Stimulated activated CD8-positive, alpha-beta memory T cell treated with anti-CD3 and anti-CD28 coated beads, Interleukin-12 subunit alpha, Interleukin-12 subunit beta, amount 100 ng/mL, for 24 hours (primary cell): Measurements from ENCODE around the gene GPR21.

Experiments used
- DNase-seq: peaks from one replicate; pipeline ENCODE4 v3.0.0-alpha.2; 2020; ENCODE audit errors: extremely low read depth

The GPR21 gene

DNA sequence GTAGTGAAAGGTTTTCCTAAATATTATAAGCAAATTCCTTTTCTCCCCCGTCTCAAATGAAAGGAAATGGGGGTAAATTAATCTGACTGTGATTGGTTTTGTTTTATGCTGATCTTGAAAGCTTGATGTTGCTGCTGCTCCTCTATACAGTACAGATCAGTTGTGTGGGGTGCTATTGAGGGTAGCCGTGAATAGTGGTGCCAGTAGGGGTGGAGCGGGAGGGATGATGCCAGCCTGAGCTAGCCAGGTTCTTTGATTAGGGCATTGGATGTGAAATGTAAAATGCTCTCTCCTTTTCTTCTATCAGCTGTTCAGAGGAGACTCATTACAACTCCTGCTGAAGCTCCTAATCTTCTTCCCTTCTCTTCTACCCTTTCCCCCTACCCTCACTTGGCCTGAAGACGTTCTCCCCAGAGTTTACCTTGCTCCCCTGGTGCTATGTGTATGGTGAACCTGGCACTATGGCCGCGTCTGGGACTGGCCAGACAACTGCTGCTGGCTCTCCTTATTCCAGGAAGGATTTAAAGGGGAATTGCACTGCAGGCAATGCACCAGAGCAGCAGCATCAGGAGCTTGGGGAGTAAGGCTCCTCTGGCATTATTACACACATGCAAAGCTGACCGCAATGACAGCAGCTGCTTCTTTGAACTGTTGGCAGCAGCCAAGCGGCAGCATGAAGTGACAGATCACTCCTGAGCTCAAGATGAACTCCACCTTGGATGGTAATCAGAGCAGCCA is 566 bp downstream of the GPR21 start:
- DNase-seq: no peak

DNA sequence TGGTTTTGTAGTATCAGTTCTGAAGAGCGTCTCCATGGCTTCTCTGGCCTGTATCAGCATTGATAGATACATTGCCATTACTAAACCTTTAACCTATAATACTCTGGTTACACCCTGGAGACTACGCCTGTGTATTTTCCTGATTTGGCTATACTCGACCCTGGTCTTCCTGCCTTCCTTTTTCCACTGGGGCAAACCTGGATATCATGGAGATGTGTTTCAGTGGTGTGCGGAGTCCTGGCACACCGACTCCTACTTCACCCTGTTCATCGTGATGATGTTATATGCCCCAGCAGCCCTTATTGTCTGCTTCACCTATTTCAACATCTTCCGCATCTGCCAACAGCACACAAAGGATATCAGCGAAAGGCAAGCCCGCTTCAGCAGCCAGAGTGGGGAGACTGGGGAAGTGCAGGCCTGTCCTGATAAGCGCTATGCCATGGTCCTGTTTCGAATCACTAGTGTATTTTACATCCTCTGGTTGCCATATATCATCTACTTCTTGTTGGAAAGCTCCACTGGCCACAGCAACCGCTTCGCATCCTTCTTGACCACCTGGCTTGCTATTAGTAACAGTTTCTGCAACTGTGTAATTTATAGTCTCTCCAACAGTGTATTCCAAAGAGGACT is 1.5 kb downstream of the GPR21 start:
- no peak for DNase-seq

DNA sequence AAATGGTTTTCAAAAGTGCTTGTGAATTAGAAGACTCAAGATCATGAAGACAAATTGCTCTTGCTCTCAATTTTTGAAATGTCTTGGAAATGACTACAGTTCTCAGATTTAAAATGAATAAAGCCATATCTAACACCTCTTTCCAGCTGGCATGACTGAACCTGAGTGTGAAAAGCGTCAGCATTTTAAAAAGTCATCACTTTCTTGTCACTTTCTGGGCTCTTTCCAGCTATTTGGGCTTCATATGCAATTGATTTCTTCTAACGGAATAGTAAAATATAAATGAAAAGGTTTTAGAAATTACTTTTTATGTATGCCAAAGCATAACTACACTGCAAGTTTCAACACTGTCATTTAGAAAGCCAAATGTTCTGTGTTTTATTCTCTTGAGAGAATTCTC is 2.3 kb downstream of the GPR21 start:
- DNase-seq: no peak

DNA sequence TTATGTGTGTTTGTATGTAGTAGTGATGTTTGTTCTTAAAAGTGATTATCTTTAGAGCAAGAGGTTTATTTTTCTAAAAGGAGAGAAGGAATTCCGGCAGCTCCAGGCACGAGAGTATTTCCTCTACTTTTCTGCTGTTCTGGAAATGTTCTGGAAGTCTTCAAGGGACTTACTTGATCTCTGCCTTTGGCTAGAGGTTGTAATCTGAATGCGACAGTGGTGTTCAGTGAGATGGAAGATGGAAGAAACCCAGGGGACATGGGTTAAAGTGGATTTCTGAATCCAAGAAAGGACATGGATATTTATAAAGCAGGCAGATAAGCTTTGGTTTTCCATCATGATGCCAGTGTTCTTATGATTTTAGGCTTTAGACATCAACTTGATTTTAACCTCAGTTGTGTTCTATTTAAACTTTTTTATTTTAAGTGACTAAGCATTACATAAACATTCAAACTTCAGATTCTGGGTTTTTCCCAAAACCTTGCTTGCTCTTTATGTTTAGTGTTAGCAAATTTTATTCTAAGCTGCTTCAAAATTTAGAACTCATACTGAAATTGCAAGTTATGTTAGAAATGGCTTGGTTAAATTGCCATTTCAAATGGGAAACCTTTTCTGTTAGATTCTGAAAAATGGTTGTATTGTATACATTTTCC is 3.6 kb downstream of the GPR21 start:
- DNase-seq: no peak

DNA sequence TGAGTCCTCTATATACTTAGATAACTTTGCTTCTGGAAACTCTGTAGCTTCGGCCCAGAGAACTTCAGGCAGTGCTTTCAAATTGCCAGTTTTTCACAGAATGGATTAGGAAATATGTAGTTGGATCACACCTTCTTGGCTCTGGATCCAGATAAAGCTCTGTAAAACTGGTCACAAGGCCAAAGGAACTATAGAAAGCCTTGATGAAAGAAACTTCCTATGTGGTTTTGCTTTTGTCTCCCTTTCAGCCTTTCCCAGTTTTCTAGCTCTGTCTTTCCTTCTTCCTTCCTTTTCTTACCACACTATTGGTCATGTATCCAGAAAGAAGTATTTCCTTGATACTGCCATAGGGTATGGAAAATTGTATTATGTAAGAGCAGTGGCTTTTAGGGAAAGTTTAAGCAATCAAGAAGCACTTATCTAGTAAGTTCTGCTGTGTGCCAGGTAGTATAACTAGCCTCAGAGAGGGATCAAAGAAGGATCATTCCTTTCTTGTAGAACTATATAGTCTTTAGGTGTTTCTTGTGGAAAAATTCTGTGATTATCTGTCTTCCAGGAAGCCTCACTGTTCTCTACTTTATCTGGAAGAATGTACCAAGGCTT is 6.3 kb downstream of the GPR21 start:
- DNase-seq: no peak

DNA sequence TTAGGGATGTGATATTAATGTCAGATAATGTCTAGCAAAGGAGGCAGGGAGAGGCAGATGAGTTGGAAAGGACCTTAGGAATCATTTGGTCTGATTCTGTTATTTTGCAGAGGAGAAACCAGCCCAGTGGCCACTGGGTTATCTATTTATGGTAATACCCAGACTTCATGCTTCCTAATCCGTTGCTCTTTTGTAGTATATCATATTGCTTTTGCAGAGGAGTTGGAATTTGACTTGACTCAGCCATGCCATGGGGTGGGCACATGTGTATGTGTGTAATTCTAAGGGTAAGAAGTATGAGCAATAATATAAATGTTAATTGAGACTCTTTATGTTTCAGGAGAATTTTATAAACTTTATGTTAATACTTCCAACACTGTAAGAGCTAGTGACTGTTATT is 7.3 kb downstream of the GPR21 start:
- no peak for DNase-seq

DNA sequence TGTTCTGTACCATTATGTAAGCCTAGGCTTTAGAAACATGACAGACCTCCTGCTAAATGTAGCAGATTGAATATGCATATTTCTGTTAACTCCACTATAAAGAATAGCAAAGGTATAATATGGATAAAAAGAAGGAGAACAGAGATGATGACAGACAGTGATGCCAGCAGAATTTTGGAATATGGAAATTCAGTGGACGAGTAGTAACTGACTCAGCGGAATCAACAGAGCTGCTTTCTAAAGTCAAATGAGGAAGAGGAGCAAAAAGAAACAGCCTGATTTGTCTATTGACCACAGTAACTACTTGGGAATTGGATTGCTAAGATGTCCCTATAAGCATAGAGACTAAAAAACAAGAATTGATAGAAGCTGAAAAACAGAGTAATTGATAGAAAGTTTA is 8.0 kb downstream of the GPR21 start:
- DNase-seq: no peak

DNA sequence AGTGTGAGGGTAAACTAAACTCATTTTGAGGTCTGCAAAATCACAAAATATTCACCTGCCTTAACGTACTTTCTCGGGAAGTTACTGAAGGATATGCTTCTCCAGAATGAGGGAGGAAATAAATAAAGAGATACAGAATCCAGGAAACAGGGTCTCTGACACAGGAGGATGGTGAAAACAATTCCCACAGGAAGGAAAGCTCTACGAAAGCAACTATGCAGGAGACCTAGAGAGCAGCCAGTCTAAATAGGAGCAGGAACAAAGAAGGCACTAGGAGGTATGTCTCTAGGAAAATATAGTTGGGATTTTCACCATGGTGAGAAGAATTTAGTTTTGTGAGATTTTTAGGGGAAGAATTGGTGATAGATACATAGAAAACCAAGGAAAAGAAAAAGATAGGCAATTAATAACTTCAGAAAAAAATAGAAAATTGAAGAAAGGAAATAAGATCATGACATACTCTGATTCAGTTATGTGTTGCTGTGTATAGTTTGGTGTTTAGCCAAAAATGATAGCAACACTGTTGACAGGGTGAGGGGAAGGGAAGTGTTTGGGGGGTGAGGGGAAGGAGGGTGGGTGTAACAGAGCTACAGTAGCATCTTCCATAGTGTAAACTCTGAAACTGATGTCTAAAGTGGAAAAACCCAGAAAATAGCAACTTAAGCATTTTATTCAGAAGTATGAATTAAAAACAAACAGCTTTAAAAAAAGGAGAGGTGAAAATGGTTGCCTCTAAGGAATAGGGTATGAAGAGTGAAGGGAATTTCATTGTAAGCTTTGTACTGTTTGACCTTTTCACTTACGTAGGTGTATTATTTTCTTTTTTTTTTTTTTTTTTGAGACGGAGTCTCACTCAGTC is 9.8 kb downstream of the GPR21 start:
- no peak for DNase-seq

DNA sequence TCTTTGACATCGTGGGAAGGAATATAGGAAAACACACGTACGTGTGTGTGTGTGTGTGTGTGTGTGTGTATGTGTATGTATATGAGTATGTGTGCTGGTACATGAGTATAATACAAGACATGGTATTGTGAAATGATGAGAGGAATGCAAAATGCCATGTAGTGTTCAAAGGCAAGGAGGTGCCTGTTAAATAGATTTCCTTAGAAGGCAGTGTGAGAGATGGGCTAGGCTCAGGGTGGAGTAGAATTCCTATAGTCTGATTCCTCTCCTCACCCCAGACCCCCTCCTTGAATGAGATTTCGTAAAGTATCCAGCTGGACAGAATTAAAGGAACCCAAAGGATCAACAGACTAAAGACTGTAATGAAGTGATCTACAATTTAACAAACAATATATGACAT is 11.1 kb downstream of the GPR21 start:
- no peak for DNase-seq

DNA sequence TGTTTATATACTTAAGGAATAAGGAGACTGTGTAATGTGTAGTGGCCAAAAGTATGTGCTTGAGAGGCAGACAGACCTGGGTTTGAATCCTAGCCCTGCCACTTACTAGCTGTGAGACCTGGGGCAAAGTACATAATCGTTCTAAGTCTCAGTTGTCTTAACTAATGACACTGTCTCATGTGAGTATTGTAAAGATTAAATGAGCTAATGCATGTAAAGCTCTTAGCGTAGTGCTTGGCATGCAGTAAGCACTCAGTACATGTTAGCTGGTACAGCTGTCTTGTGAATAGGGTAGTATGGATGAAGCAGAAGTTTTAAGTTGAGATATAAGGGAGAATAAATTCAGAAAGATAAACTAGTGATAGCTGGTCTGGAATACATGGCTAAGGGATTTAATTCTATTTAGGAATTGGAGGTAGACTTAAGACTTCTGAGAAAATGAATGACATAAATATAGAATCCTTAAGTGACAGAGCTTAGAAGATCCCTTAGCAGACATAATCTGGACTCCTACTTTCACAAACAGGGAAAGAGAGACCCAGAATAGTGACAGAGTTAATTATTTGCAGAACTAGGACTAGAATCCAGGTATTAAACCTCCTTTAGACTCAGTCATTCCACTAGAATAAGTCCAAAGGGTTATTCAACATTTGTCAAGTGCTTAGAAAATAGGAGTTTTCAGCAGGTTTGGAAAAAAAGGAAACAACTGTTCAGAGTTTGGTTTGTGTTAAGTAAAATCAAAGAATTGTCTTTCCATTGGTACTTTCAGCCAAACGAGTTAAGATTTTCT is 13.1 kb downstream of the GPR21 start:
- DNase-seq: no peak

DNA sequence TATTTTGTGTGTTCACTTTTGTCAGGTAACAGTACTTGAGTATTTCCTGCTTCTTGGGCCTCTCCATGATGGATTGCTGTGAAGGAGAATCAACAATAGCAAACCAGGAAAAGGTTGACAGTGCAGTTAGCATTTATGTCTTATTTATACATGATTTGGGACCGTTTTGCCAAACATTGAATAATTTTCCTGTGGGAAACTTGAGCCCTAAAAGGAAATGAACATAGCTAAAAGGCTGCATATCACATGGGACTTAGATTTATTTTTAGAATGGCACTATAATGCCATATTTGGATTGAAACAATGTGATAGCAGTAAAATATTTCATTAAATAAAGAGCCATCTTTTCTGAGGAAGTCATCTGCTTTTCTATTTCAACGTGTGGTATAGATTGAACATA is 15.3 kb downstream of the GPR21 start:
- no peak for DNase-seq

DNA sequence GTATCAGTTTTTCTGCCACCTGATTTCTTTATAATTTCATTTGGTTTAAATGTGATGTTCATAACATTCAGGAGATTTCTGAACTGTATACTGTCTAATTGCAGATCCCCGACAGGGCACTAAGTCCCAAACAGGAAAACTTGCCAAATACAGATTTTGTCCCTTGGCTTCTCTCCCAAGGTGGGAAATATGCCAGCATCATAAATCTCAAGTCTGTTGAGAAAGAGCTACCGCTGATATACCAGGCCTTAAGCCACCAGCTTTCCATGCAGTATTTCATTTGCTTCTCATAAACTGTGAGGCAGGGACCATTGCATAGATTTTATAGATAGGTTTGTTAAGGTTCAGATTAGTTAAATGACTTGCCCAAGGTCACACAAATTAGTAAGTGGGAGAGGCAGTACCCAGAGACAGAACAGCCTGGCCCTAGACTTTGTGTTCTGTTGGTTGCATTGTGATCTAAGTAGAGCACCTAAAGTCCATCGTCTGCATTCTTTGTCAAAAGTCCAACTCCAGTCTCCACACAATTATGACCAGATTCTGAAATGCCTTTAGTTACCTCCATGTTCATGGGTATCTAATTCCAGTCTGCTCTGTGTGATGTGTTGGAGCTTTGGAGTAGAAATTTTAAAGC is 16.2 kb downstream of the GPR21 start:
- DNase-seq: no peak

DNA sequence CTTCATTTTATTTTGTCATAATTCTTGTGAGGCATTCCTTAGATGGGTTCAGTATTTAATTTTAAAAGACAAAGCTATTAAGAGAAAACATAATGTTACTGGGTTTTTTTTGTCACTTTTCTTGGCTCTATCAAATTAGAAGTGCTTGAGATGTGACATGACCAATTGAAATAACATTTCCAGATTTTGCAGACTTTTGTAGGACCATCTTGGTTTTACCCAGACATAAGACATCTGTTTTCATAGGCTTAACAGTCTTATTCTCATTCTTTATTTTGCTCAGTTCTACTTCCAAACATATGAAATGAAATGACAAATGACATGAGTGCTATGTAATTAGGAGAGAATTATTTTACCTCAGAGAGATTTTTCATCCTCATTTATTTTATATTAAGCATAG is 19.6 kb downstream of the GPR21 start:
- no peak for DNase-seq

DNA sequence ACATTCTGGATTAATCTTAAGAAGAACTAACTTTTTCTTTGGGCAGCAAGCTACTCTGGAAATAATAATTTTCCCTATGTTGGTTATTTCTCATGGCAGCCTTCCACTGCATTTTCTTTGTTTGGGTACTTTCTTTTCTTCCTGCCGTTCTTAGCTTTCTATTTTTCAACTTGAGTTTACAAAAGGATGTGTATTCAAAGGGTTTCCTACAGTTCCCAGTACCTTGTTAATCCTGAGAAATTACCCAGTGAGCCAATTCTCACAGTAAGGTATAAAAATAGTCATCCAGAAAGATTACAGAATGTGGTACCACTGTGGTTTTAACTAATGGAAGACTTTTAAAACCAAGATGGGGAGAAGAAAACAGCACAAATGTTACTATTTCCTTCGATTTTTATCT is 20.2 kb downstream of the GPR21 start:
- DNase-seq: no peak

DNA sequence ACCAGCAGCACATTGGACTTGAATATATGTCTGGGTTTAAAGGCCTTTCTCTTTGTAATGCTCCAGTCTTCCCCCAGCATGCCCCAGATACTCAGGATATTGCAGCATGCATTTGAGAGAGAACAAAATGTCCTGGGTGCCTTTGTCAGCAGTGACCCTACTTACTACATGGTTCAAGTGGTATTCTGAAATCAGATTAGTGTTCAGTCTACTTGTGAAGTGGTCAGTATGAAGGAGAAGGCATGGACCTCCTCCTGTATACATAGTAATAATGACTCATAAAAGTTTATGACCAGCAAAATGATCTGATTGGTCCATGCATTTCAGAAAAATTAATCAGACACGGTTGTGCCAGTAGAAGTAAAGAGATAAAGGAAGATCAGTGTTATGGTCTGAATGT is 25.4 kb downstream of the GPR21 start:
- DNase-seq: no peak

DNA sequence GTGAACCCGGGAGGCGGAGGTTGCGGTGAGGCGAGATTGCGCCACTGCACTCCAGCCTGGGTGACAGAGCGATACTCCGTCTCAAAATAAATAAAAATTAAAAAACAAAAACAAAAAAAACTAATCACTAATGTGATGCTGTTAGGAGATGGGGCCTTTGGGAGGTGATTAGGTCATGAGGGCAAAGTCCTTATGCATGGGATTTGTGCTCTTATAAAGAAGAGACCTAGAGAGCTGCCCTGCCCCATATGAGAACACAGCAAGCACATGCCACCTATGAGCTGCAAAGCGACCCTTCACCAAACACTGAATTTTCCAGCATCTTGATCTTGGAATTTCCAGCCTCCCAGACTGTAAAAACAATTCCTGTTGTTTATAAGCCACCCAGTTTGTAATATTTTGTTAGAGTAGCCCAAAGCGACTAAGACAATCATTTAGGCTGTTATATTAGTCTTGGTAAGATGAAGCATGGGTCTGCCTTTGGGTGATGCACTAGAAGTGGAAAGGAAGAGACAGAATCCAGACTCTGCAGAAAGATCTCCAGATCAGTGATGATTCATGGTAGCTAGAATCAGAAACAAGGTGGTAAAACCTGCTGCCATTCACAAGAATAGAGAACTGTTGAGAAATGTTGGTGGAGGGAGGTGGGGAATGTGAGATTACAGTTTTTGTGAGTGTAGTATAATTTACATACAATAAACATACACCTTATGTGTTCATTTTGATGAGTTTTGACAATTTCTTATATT is 26.2 kb downstream of the GPR21 start:
- no peak for DNase-seq

DNA sequence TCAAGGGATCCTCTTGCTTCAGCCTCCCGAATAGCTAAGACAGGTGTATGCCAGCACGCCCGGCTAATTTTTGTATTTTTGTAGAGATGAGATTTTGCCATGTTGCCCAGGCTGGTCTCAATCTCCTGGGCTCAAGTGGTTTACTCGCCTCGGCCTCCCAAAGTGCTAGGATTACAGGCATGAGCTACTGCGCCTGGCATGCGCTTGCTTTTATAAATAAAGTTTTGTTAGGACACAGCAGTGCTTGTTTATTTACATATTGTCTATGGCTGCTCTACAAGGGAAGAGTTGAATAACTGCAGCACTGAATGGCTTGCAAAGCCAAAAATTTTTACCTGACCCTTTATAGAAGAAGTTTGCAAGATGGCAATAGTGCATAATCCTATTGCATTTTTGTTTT is 27.7 kb downstream of the GPR21 start:
- DNase-seq: no peak

DNA sequence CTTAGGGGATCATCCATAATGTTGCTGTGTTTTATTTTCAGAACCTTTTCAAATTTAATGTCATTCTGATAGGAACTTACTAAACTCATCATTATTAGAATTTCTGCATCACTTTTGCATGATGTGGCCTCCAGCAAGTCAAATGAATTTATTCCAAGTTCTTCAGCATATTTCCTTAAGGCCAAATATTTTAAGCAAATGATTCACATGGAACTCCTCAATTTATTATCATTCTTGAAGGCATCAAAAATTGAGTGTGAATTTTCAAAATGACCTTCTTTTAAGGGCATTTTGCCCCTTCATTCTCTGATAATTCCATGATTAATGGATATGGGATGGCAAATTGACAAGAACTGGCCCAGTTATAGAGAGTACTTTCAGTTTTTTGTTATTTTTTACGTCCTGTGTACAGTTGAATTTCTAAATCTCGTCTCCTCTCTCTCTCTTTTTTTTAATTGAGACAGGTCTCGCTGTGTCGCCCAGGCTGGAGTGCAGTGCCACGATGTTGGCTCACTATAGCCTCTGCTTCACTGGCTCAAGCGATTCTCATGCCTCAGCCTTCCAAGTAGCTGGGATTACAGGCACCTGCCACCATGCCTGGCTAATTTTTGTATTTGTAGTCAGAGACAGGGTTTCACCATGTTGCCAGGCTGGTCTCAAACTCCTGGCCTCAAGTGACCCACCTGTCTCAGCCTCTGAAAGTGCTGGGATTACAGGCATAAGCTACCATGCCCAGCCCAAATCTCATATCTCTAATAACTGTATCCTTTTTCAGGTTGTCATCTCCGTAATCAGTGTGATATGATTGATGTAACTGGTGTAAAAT is 29.1 kb downstream of the GPR21 start:
- DNase-seq: no peak

DNA sequence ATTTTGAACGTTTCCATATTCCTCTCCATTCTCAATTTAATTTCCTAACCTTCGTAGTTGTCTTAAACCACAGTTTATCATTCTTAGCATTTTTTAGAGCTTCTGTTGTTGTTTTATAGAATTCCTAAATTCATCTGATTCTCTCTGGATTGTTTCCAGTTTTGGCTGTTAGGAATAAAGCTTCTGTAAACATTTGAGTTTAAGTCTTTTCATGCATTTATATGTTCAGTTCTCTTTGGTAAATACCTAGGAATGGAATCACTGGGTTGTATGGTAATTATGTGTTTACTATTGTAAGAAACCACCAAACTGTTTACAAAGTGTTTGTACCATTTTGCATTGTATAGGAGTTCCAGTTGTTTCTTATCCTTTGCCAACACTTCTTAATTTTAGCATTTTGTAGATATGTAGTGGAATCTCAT is 29.7 kb downstream of the GPR21 start:
- DNase-seq: no peak
